GM23338 (cell line): ENCODE data around the gene AJUBA. TPM values are rescaled to one million over a fixed set of nuclear protein-coding genes. Genes with fewer than 3 reads are reported as not detected.

Experiments
- ATAC-seq: fragments of 200-7000 bp; cut with Tn5 transposase; 3 replicates; pipeline ENCODE4 v1.9.1; 2020
- DNase-seq: peaks from one replicate; pipeline ENCODE4 v3.0.0-alpha.2; 2015; ENCODE audit warnings: low spot score
- H2AFZ ChIP-seq: fragments of 200-600 bp; sonication (generic); 2 replicates; pipeline ENCODE4 v1.8.0; 2016; ENCODE audit warnings: antibody characterized with exemption, mild to moderate bottlenecking, moderate library complexity
- H3F3A ChIP-seq: fragments of 200-600 bp; sonication (generic); replicated peaks from 2 replicates; pipeline ENCODE4 v1.8.0; 2017; ENCODE audit warnings: antibody characterized with exemption, mixed run types, low read depth
- H3K27ac ChIP-seq: fragments of 200-600 bp; sonication (generic); 2 replicates; pipeline ENCODE4 v1.6.1; 2016; ENCODE audit warnings: low read depth
- H3K27me3 ChIP-seq: fragments of 200-600 bp; sonication (generic); 2 replicates; pipeline ENCODE4 v1.8.0; 2016; ENCODE audit warnings: mild to moderate bottlenecking, mixed run types, moderate library complexity; ENCODE audit not compliant: insufficient read depth
- H3K36me3 ChIP-seq: fragments of 200-600 bp; sonication (generic); 2 replicates; pipeline ENCODE4 v1.8.0; 2016; ENCODE audit warnings: mild to moderate bottlenecking; ENCODE audit not compliant: insufficient read depth
- H3K4me1 ChIP-seq: fragments of 200-600 bp; sonication (generic); 2 replicates; pipeline ENCODE4 v1.8.0; 2016; ENCODE audit warnings: mild to moderate bottlenecking, moderate library complexity; ENCODE audit not compliant: insufficient read depth
- H3K4me2 ChIP-seq: fragments of 200-600 bp; sonication (generic); 2 replicates; pipeline ENCODE4 v1.7.1; 2017; ENCODE audit warnings: mixed run types
- H3K4me3 ChIP-seq: fragments of 200-600 bp; sonication (generic); 2 replicates; pipeline ENCODE4 v1.6.1; 2016; ENCODE audit warnings: mixed run types
- H3K79me2 ChIP-seq: fragments of 200-600 bp; sonication (generic); replicated peaks from 2 replicates; pipeline ENCODE4 v1.8.0; 2017; ENCODE audit warnings: mild to moderate bottlenecking; ENCODE audit not compliant: insufficient read depth
- H3K9me2 ChIP-seq: fragments of 200-600 bp; sonication (generic); 2 replicates; pipeline ENCODE4 v1.8.0; 2017; ENCODE audit not compliant: insufficient read depth
- H4K20me1 ChIP-seq: fragments of 200-600 bp; sonication (generic); replicated peaks from 2 replicates; pipeline ENCODE4 v1.8.0; 2017; ENCODE audit warnings: mild to moderate bottlenecking; ENCODE audit not compliant: insufficient read depth
- H3K27ac Mint-ChIP-seq: 2 replicates; pipeline ENCODE4 v1.8.0; 2020; ENCODE audit warnings: inconsistent platforms, mild to moderate bottlenecking, moderate library complexity, mixed read lengths
- H3K27me3 Mint-ChIP-seq: 3 replicates; pipeline ENCODE4 v1.8.0; 2022; ENCODE audit warnings: low read depth, mild to moderate bottlenecking, moderate library complexity, mixed read lengths, inconsistent platforms; ENCODE audit not compliant: insufficient read depth, poor library complexity
- H3K36me3 Mint-ChIP-seq: 3 replicates; pipeline ENCODE4 v1.8.0; 2021; ENCODE audit warnings: low read depth, mild to moderate bottlenecking, inconsistent platforms, moderate library complexity, mixed read lengths
- H3K4me1 Mint-ChIP-seq: 3 replicates; pipeline ENCODE4 v1.8.0; 2020; ENCODE audit warnings: mild to moderate bottlenecking, inconsistent platforms, mixed read lengths
- H3K4me3 Mint-ChIP-seq: 3 replicates; pipeline ENCODE4 v1.8.0; 2021; ENCODE audit warnings: moderate library complexity, mild to moderate bottlenecking, inconsistent platforms, mixed read lengths
- H3K9me3 Mint-ChIP-seq: 3 replicates; pipeline ENCODE4 v1.8.0; 2020; ENCODE audit warnings: moderate library complexity, mild to moderate bottlenecking, inconsistent platforms, mixed read lengths
- CREB1 ChIP-seq: fragments of 250-450 bp; sonication (Bioruptor Pico); IDR thresholded peaks from 2 replicates; pipeline ENCODE4 v1.5.0; 2020; ENCODE audit warnings: low read depth, mild to moderate bottlenecking, moderate library complexity
- CTCF ChIP-seq, 2 experiments: fragments of 200-600 bp in 1 of 2; sonication (generic) in 1 of 2; conservative IDR thresholded peaks; 2 replicates each; pipeline versions ENCODE4 v1.5.1 to v1.6.1; 2016 to 2017; ENCODE audit warnings: antibody characterized with exemption in 2 of 2, low read depth in 2 of 2, mild to moderate bottlenecking in 2 of 2, moderate library complexity in 1 of 2
- EZH2 ChIP-seq: fragments of 200-600 bp; sonication (generic); IDR thresholded peaks from one replicate; pipeline ENCODE4 v1.8.0; 2017; ENCODE audit warnings: antibody characterized with exemption, mild to moderate bottlenecking, low read depth; ENCODE audit not compliant: unreplicated experiment
- EZH2phosphoT487 ChIP-seq: fragments of 200-600 bp; sonication (generic); IDR thresholded peaks from one replicate; pipeline ENCODE4 v1.8.1; 2018; ENCODE audit warnings: antibody characterized with exemption; ENCODE audit not compliant: unreplicated experiment
- JUNB ChIP-seq: IDR thresholded peaks from one replicate; pipeline ENCODE4 v1.6.1; 2016; ENCODE audit warnings: antibody characterized with exemption; ENCODE audit not compliant: unreplicated experiment
- NANOG ChIP-seq: IDR thresholded peaks from 2 replicates; pipeline ENCODE4 v1.6.1; 2016; ENCODE audit warnings: antibody characterized with exemption, borderline replicate concordance
- POLR2AphosphoS5 ChIP-seq: IDR thresholded peaks from 2 replicates; pipeline ENCODE4 v1.6.1; 2016; ENCODE audit warnings: antibody characterized with exemption, low read depth
- STAT1 ChIP-seq: IDR thresholded peaks from one replicate; pipeline ENCODE4 v1.6.1; 2016; ENCODE audit warnings: antibody characterized with exemption; ENCODE audit not compliant: unreplicated experiment
- ZNF114 ChIP-seq: fragments of 250-450 bp; sonication (Bioruptor Pico); IDR thresholded peaks from 2 replicates; pipeline ENCODE4 v1.5.0; 2020; ENCODE audit warnings: mild to moderate bottlenecking, moderate library complexity
- ZNF331 ChIP-seq: fragments of 250-450 bp; sonication (Bioruptor Pico); IDR thresholded peaks from 2 replicates; pipeline ENCODE4 v1.5.0; 2020; ENCODE audit warnings: low read depth, mild to moderate bottlenecking, moderate library complexity
- polyA plus RNA-seq: library from polyadenylated mRNA; unstranded; fragments of >200 nt; fragmentation: Nextera tagmentation; extraction: Ambion mirVana; gene quantifications from 2 replicates; pipeline ENCODE4 v1.2.1, GENCODE V29; 2016
- total RNA-seq: library from RNA; depleted of rRNA; stranded (reverse); fragments of >200 nt; shearing (Covaris generic); gene quantifications from 2 replicates; pipeline ENCODE4 v1.2.3, GENCODE V29; 2014
- TF ChIP-seq, protein P1 (sequence below): IDR thresholded peaks from one replicate; pipeline ENCODE4 v1.6.1; 2018; ENCODE audit warnings: antibody characterized with exemption; ENCODE audit not compliant: unreplicated experiment
- TF ChIP-seq, protein P2 (sequence below): IDR thresholded peaks from 2 replicates; pipeline ENCODE4 v1.6.1; 2016; ENCODE audit warnings: antibody characterized with exemption
- TF ChIP-seq, protein P3 (sequence below): fragments of 250-450 bp; sonication (Bioruptor Pico); IDR thresholded peaks from 2 replicates; pipeline ENCODE4 v1.5.0; 2020; ENCODE audit warnings: mild to moderate bottlenecking, moderate library complexity

Gene AJUBA
- total and polyA plus RNA-seq, 2 experiments from 2014 or later, result 11.8 to 55.9 TPM

DNA sequence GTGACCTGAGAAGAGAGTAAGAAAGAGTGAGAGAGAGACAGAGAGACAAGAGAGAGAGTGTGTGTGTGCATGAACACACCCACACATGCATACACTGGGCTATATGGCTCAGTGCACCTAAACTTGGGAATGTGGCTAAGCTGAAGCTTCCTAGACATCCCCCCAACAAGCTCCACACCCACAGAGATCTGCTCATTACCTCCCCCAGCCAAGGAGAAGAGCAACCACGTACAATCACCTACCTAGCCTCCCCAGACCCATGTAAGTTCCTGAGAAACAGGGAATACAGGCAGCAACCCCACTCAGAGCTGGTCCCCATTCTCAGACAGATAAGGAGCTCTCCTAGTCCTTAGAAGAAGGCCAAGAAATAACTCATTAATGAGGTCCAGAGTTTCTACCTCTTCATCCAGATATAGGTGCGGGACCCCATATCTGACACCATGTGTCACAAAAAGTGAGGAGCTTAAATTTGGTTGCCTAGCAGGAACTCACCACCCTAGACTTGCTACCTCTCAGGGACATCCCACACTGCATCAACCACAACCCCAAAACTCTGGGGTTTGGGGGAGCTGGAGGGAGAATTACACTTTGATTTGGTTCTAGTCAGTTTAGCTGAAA is 9.9 kb downstream of the AJUBA start:
- ATAC-seq, result no peak

More for the DNA sequence above, 9.9 kb downstream of the AJUBA start:
- TF ChIP-seq EZH2phosphoT487 (no peak), EZH2 (no peak), CTCF (conservative IDR thresholded peaks at IDR 0.05; ENCODE audit: low read depth in 2 of 2) (no peak), POLR2AphosphoS5 (no peak), STAT1 (no peak), JUNB (no peak), NANOG (no peak), ZNF114 (CRISPR knock-in tag) (no peak), CREB1 (CRISPR knock-in tag) (no peak), ZNF331 (no peak)
- TF ChIP-seq, protein P1, sequence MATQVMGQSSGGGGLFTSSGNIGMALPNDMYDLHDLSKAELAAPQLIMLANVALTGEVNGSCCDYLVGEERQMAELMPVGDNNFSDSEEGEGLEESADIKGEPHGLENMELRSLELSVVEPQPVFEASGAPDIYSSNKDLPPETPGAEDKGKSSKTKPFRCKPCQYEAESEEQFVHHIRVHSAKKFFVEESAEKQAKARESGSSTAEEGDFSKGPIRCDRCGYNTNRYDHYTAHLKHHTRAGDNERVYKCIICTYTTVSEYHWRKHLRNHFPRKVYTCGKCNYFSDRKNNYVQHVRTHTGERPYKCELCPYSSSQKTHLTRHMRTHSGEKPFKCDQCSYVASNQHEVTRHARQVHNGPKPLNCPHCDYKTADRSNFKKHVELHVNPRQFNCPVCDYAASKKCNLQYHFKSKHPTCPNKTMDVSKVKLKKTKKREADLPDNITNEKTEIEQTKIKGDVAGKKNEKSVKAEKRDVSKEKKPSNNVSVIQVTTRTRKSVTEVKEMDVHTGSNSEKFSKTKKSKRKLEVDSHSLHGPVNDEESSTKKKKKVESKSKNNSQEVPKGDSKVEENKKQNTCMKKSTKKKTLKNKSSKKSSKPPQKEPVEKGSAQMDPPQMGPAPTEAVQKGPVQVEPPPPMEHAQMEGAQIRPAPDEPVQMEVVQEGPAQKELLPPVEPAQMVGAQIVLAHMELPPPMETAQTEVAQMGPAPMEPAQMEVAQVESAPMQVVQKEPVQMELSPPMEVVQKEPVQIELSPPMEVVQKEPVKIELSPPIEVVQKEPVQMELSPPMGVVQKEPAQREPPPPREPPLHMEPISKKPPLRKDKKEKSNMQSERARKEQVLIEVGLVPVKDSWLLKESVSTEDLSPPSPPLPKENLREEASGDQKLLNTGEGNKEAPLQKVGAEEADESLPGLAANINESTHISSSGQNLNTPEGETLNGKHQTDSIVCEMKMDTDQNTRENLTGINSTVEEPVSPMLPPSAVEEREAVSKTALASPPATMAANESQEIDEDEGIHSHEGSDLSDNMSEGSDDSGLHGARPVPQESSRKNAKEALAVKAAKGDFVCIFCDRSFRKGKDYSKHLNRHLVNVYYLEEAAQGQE, result no peak
- TF ChIP-seq, protein P2, sequence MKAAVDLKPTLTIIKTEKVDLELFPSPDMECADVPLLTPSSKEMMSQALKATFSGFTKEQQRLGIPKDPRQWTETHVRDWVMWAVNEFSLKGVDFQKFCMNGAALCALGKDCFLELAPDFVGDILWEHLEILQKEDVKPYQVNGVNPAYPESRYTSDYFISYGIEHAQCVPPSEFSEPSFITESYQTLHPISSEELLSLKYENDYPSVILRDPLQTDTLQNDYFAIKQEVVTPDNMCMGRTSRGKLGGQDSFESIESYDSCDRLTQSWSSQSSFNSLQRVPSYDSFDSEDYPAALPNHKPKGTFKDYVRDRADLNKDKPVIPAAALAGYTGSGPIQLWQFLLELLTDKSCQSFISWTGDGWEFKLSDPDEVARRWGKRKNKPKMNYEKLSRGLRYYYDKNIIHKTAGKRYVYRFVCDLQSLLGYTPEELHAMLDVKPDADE, result no peak
- TF ChIP-seq, protein P3, sequence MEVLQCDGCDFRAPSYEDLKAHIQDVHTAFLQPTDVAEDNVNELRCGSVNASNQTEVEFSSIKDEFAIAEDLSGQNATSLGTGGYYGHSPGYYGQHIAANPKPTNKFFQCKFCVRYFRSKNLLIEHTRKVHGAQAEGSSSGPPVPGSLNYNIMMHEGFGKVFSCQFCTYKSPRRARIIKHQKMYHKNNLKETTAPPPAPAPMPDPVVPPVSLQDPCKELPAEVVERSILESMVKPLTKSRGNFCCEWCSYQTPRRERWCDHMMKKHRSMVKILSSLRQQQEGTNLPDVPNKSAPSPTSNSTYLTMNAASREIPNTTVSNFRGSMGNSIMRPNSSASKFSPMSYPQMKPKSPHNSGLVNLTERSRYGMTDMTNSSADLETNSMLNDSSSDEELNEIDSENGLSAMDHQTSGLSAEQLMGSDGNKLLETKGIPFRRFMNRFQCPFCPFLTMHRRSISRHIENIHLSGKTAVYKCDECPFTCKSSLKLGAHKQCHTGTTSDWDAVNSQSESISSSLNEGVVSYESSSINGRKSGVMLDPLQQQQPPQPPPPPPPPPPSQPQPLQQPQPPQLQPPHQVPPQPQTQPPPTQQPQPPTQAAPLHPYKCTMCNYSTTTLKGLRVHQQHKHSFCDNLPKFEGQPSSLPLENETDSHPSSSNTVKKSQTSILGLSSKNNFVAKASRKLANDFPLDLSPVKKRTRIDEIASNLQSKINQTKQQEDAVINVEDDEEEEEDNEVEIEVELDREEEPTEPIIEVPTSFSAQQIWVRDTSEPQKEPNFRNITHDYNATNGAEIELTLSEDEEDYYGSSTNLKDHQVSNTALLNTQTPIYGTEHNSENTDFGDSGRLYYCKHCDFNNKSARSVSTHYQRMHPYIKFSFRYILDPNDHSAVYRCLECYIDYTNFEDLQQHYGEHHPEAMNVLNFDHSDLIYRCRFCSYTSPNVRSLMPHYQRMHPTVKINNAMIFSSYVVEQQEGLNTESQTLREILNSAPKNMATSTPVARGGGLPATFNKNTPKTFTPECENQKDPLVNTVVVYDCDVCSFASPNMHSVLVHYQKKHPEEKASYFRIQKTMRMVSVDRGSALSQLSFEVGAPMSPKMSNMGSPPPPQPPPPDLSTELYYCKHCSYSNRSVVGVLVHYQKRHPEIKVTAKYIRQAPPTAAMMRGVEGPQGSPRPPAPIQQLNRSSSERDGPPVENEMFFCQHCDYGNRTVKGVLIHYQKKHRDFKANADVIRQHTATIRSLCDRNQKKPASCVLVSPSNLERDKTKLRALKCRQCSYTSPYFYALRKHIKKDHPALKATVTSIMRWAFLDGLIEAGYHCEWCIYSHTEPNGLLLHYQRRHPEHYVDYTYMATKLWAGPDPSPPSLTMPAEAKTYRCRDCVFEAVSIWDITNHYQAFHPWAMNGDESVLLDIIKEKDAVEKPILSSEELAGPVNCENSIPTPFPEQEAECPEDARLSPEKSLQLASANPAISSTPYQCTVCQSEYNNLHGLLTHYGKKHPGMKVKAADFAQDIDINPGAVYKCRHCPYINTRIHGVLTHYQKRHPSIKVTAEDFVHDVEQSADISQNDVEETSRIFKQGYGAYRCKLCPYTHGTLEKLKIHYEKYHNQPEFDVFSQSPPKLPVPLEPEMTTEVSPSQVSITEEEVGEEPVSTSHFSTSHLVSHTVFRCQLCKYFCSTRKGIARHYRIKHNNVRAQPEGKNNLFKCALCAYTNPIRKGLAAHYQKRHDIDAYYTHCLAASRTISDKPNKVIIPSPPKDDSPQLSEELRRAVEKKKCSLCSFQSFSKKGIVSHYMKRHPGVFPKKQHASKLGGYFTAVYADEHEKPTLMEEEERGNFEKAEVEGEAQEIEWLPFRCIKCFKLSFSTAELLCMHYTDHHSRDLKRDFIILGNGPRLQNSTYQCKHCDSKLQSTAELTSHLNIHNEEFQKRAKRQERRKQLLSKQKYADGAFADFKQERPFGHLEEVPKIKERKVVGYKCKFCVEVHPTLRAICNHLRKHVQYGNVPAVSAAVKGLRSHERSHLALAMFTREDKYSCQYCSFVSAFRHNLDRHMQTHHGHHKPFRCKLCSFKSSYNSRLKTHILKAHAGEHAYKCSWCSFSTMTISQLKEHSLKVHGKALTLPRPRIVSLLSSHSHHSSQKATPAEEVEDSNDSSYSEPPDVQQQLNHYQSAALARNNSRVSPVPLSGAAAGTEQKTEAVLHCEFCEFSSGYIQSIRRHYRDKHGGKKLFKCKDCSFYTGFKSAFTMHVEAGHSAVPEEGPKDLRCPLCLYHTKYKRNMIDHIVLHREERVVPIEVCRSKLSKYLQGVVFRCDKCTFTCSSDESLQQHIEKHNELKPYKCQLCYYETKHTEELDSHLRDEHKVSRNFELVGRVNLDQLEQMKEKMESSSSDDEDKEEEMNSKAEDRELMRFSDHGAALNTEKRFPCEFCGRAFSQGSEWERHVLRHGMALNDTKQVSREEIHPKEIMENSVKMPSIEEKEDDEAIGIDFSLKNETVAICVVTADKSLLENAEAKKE (CRISPR knock-in tag), result no peak
- Mint-ChIP-seq H3K4me3 (no peak overlapping the region), H3K27me3 (peaks cover 16% of the 10 kb centered on the region), H3K9me3 (no peaks in the 10 kb centered on the region), H3K4me1 (peaks cover 20% of the 10 kb centered on the region), H3K27ac (no peak overlapping the region), H3K36me3 (peaks cover 79% of the 10 kb centered on the region)
- Histone ChIP-seq H3K4me3 (no peak overlapping the region), H3K4me1 (peaks cover 9% of the 10 kb centered on the region), H3K36me3 (peaks cover 42% of the 10 kb centered on the region), H2AFZ (no peak overlapping the region), H3K27me3 (no peaks in the 10 kb centered on the region), H3F3A (peaks cover 22% of the 10 kb centered on the region), H3K27ac (no peak overlapping the region), H4K20me1 (peaks cover 7% of the 10 kb centered on the region; the same call in 1 of the 2 replicates), H3K79me2 (peaks cover 8% of the 10 kb centered on the region; the same call in 1 of the 2 replicates), H3K9me2 (peaks cover under 1% of the 10 kb centered on the region; the same call in 1 of the 2 replicates), H3K4me2 (no peak overlapping the region)
- DNase-seq, result no peak
